Activated T-helper 1 cell treated with anti-CD3 and anti-CD28 coated beads, Interleukin-2, amount 50 U/mL, for 16 hours (primary cell): ENCODE results near the gene CNTFR.

ENCODE experiments used
- DNase-seq, 2 donors: peaks; one replicate each; pipeline ENCODE4 v3.0.0-alpha.2; 2020; ENCODE audit warnings: low read depth in 1 of 2, low spot score in 1 of 2

CNTFR gene

GRCh38 chr9:34620061-34620994 lies 30.8 kb upstream of the CNTFR start, which contains the start of gene DCTN3:
Gene DCTN3 (minus strand): TSS chr9:34620495. CDS start chr9:34620464, 31 bp downstream.
- DNase-seq, result peak; percentile 75 to 83

- no peak for DNase-seq
Observed at GRCh38 chr9:34615132-34615531, 25.6 kb upstream of the CNTFR start.

DNA sequence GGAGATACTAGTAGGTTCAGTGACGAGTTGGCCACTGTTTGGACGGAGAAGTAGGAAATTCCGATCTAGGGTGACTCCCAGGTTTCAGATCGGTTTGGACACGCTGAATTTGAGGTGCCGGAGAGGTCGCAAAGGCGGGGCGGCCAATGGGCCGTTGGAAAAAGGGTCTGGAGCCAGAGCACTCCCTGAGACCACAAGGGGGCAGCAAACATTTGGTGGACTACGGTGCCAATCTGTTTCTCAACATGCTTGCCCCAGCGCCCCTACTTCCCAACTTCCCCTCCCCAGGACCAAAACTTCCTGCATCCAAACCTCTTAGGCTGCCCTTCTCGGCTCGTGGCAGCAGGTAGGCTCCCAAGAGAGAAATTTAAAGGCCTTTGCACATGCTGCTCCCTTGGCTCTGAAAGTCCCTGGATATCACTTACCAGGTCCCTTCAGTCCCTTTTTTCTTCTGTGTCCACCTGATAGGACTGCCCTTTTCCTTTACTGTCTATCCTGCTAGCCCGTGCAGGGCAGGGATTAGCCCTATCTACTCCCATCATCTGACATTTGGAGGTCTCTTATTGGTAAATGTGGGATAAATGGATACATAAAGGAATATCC lies 23.4 kb upstream of the CNTFR start:
- peak; percentile 39 to 56 for DNase-seq

- peak; percentile 60 to 74 for DNase-seq
Observed at GRCh38 chr9:34611811-34612787, 22.6 kb upstream of the CNTFR start, which contains the start of gene RPP25L. Gene RPP25L (minus strand): TSS chr9:34612097. CDS start chr9:34611296, 801 bp downstream.

GRCh38 chr9:34611251-34611810 lies 21.8 kb upstream of the CNTFR start:
- DNase-seq, result no peak

DNA sequence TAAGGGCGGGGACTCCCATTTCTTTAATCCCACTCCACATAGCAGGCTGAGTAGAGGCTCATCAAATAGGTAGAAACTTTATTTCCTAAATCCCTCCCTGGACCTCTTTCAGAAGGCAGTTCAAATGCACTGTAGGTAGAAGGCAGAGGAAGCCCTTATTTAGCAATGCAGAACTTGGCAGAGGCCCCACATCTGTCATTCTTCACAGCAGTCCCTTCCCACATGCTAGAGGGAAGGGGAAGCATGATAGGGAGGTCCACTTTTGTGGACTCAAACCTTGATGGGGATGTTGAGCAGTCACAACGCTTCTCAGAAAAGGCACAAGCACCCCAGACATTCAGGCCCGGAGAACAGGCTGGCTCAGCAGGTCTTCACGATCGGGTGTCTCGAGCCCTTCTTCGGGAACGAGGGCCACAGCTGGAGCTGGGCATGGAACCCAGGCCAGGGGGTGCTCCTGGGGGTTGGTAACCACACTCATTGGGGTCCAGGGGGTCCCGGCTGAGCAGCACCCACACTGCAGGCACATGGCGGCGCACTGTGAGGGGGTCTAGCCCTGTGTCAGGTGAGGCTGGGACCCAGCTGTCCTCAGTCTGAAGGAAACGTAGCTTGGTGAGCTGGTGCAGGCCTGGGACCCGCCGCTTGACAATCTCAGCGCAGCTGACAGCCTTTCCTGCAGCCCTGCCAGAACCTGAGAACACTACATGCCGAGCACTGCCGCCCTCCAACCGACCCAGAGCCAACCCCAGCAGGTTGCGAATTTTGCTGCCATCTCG lies 21.1 kb upstream of the CNTFR start:
- DNase-seq, result no peak

DNA sequence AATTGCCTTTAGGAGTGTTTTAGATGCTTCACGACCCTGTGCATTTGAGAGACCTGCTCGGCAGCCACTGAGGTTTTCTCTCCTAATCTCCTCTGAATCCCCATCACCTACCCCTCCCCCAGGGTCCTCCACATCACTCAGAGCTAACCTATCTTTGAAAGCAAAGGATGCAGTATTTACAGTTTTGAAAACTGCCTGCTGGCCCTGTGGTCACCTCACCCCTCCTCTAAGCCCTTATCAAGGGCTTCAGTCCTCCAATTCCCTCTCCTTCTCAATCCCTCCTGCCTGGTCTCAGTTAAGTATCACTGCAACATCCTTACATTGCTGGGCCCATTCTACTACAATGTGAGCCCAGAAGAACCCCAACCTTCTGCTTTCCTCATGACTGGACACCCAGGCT lies 17.8 kb upstream of the CNTFR start:
- no peak for DNase-seq

DNA sequence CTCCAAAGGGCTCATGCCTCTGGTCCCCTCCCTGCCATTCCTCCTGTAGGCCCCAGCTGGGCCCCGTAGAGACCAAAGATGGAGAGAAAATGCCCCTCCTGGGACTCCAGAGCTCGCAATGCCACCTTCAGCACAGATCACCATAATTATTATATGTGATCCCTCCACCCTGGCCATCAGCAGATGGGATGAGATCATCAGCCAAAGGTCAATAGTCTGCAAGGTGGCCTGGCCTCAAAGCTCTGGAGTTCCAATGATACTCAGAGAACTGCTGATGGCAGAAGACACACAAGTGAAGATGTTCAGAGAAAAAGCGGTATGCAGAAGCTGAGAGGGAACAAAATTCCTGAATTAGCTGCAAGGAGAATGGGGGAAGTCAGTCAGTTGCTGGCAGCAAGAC lies 17.4 kb upstream of the CNTFR start:
- no peak for DNase-seq

- DNase-seq, result no peak
Observed at GRCh38 chr9:34606190-34606589, 16.7 kb upstream of the CNTFR start.

DNA sequence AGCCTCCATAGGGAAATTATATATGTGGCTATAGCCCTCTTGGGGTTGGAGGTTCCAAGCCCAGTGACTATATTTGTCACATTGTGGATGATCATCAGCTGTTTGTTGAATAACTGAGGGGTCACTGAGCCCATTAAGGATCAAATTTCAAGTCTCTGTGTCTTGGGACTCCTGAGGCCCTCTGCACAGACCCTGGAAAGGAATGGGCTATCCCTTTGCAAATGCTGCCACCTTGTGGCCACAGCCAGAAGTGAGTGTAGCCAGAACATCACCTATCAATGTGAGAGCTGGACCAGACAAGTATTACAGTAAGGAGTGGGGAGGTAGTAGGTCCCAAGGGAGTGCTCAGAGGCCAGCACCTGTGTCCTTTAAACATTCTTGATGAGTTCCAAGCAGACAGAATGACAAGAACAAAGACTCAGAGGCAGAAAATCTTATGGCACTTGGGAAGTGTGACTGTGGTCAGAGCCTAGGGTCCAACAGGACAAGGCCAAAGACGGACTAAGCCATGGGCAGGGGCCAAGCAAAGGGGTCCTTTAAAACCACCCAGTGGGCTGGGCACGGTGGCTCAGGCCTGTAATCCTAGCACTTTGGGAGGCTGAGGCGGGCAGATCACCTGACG lies 14.2 kb upstream of the CNTFR start:
- DNase-seq, result peak; percentile 67 to 72

- no peak for DNase-seq
Observed at GRCh38 chr9:34601937-34602573, 12.5 kb upstream of the CNTFR start.

DNA sequence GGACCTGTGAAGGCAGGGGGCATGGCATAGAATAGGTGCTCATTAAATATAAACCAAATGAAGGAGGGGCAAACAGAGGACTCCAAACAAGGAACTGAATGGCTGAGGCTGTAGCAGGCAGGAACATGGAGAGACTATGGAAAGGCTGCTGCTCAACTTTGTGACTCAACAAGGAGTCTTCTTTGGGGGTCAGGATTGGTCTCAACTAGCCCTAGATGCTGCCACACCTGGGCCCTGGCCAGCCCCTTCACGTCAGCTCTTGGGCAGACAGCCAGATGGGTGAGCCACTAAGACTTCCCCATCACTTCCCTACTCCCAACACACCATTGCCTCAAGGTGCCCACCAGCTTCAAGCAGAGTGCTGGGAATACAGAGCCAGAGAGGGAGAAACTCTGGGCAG lies 11.4 kb upstream of the CNTFR start:
- DNase-seq, result no peak

DNA sequence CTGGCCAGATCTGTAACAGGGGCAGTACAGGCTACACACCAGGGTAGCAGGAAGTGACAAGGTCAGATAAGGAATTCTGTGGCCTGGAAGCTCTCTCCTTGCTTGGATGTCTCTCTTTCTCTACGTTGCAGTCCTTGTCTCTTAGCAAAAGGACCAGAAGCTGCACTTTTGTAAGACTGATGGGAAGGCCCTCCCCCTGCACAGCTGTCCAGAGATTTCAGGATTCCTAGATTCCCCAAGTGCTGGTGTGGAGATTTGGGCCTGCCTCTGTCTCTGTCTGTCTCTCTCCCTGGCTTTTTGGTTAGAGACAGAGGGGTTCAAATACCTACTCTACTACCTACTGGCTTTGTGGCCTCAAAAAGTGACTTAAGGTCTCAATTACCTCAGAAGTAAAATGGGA lies 10.0 kb upstream of the CNTFR start:
- no peak for DNase-seq

- no peak for DNase-seq
Observed at GRCh38 chr9:34594177-34594576, 4.7 kb upstream of the CNTFR start.

DNA sequence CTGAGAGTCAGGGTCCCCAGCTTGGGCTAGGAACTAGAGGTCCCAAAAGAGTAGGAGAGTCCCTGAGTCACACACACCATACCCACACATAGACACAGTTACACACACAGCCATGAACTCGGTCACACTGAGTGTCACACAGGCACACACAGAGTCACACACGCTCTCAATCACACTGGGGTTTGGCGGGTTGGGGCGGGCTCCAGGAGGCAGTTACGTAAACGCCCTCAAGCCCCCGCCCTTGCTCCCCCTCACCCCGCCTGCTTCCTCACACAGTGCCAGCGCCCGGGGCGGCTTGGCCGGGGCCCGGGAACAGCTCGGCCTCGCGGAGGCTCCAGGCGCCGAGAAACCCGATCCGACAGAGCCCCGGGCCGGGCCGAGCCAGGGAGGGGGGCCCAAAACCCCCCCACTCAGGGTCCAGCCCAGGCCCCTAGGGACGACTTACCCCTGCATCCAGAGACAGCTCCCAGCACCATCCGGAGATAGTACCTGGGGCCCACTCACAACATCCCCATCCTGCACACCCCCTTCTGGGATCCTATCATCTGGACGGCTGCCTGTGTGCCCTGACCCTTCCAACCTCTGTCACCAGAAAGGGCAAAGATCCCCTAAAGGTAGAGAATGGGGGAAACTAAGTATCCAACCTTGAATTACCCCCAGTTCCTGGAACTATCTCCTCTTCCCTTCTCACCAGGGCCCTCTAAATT lies 3.5 kb upstream of the CNTFR start:
- no peak for DNase-seq

DNA sequence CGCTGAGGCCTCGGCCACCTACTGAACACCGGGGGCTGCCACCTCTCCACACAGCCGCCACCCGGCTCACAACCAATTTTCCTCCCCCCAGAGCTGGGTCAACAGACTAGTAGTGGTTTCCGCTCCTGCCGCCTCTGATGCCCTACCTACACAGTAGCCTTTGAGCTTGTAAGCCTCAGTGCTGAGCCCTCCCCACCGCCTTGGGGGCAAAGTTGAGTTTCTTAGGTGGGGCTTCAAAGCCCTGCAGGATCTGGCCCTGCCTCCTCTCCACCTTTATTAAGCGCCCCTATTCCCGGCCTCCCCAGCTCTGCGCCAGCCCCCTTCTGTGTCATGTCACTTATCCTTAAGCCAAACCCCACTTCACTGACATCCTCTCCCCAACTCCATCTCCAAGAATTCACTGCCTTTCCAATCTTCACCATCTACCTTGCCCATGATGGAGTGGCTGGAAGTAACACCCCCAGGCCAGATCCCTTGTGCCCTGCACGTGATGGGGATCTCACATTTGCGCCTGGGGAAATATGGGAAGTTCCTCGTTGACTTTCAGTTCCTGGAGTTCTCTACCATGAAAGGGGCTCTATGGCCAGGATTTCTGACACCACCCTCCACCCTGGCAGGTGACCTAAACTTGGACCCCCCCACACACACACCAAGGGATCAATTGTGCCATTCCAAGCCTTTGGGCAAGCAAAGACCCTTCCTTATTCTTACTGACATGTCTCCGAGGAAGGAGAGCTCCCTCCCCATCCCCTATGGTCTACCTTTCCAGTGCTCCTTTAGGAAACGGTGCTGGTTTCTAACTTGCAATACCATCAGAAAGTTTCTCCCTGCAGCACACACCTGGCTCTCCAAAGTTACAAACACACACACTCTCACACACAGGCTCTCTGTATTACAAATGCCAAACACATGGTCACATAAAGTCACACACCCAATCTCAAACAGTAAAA lies 2.7 kb upstream of the CNTFR start:
- no peak for DNase-seq

- peak; percentile 64 to 67 for DNase-seq
Observed at GRCh38 chr9:34591248-34591916, 1.9 kb upstream of the CNTFR start.
